ENCODE measurements around the gene TWNK. TPM values are rescaled to one million over a fixed set of nuclear protein-coding genes. Genes with fewer than 3 reads are reported as not detected.

The TWNK gene
- total RNA-seq, 4 donors from 2014 or later: 5.0 to 13.9 (median 6.5) TPM

- Histone ChIP-seq H3K4me1 (no peaks in the 10 kb centered on the region), H3K36me3 (peaks cover 15 to 100% (median 43%) of the 10 kb centered on the region in 3 donors), H3K27me3 (no peaks in the 10 kb centered on the region), H3K9me3 (no peaks in the 10 kb centered on the region), H3K27ac (no peak overlapping the region), H3K4me3 (no peak overlapping the region)
- 86 to 89% methylated on average over 3 of the region's 3 CpGs for WGBS, 2 donors
- no peak for TF ChIP-seq CTCF (IDR thresholded peaks at IDR 0.05)
- no peak for TF ChIP-seq POLR2A (IDR thresholded peaks at IDR 0.05)
- intact Hi-C loops (cut with DNase I): no loop called here
- DNase-seq: no peak
Observed at GRCh38 chr10:100948916-100949315, 38.4 kb upstream of the TWNK start.

- Histone ChIP-seq H3K27ac (no peak overlapping the region), H3K36me3 (peaks cover 3 to 99% (median 12%) of the 10 kb centered on the region in 3 donors), H3K9me3 (no peaks in the 10 kb centered on the region), H3K4me1 (no peaks in the 10 kb centered on the region), H3K4me3 (no peak overlapping the region), H3K27me3 (no peaks in the 10 kb centered on the region)
- intact Hi-C loops (cut with DNase I): no loop called here
- no peak for DNase-seq
- TF ChIP-seq POLR2A (IDR thresholded peaks at IDR 0.05) (no peak), CTCF (IDR thresholded peaks at IDR 0.05) (no peak)
Observed at GRCh38 chr10:100960251-100960650, 27.1 kb upstream of the TWNK start.

GRCh38 chr10:100962351-100963080 lies 24.8 kb upstream of the TWNK start:
- Histone ChIP-seq H3K4me1 (no peaks in the 10 kb centered on the region), H3K27ac (no peak overlapping the region), H3K27me3 (no peaks in the 10 kb centered on the region), H3K36me3 (peaks cover 0 to 90% (median 11%) of the 10 kb centered on the region in 3 donors), H3K4me3 (no peak overlapping the region), H3K9me3 (no peaks in the 10 kb centered on the region)
- no peak for DNase-seq
- intact Hi-C loops (cut with DNase I): no loop called here
- 77 to 79% methylated on average over 4 of the region's 4 CpGs for WGBS, 2 donors
- TF ChIP-seq CTCF (IDR thresholded peaks at IDR 0.05): no peak
- no peak for TF ChIP-seq POLR2A (IDR thresholded peaks at IDR 0.05)

GRCh38 chr10:100963826-100964225 lies 23.5 kb upstream of the TWNK start:
- Histone ChIP-seq H3K27ac (no peak overlapping the region), H3K9me3 (no peaks in the 10 kb centered on the region), H3K4me3 (no peak overlapping the region), H3K36me3 (peaks cover 0 to 77% (median 0%) of the 10 kb centered on the region in 3 donors), H3K27me3 (no peaks in the 10 kb centered on the region), H3K4me1 (peaks cover 2 to 6% (median 5%) of the 10 kb centered on the region in 3 donors)
- intact Hi-C loops (cut with DNase I): no loop called here
- TF ChIP-seq CTCF (IDR thresholded peaks at IDR 0.05) (no peak), POLR2A (IDR thresholded peaks at IDR 0.05) (no peak)
- 88 to 100% methylated on average over 1 of the region's 1 CpG for WGBS, 2 donors
- DNase-seq: no peak

GRCh38 chr10:100965820-100966219 lies 21.5 kb upstream of the TWNK start:
- H3K4me3 ChIP-seq: no peak overlapping the region
- H3K27me3 ChIP-seq: no peaks in the 10 kb centered on the region
- no peak for TF ChIP-seq POLR2A (IDR thresholded peaks at IDR 0.05)
- TF ChIP-seq CTCF (IDR thresholded peaks at IDR 0.05): no peak
- H3K36me3 ChIP-seq: peaks cover 0 to 57% (median 0%) of the 10 kb centered on the region in 3 donors
- no peaks in the 10 kb centered on the region for H3K9me3 ChIP-seq
- H3K27ac ChIP-seq: no peak overlapping the region
- intact Hi-C loops (cut with DNase I): no loop called here
- DNase-seq: no peak
- peaks cover 12 to 20% (median 15%) of the 10 kb centered on the region in 3 donors for H3K4me1 ChIP-seq
- 71 to 83% methylated on average over 5 of the region's 5 CpGs for WGBS, 2 donors
